Spinal cord (tissue), 10 donors: ENCODE data around the gene DACT2. TPM values are rescaled to one million over a fixed set of nuclear protein-coding genes. Genes with fewer than 3 reads are reported as not detected.
"Not testable (repeated sequence)": the region's sequence is repeated elsewhere in the genome, so short reads cannot be mapped to it uniquely, and the experiment has no call there.

Experiments
- DNase-seq, 6 donors: peaks; one replicate each; pipeline versions ENCODE4 v3.0.0 to v3.0.0-alpha.2; 2013 to 2015; ENCODE audit warnings: low spot score in 6 of 6, low read depth in 4 of 6
- H3K27ac ChIP-seq: one replicate; pipeline ENCODE4 v1.5.1; 2013; ENCODE audit warnings: low read depth, low read length, control low read depth
- H3K27me3 ChIP-seq: one replicate; pipeline ENCODE4 v1.6.1; 2013; ENCODE audit warnings: low read length; ENCODE audit not compliant: control insufficient read depth, insufficient read depth
- H3K36me3 ChIP-seq: one replicate; pipeline ENCODE4 v1.6.1; 2013; ENCODE audit warnings: low read length; ENCODE audit not compliant: control insufficient read depth, insufficient read depth
- H3K4me1 ChIP-seq: one replicate; pipeline ENCODE4 v1.6.1; 2013; ENCODE audit warnings: low read length; ENCODE audit not compliant: control insufficient read depth, insufficient read depth
- H3K4me3 ChIP-seq: one replicate; pipeline ENCODE4 v1.5.1; 2013; ENCODE audit warnings: low read depth, low read length, control low read depth
- H3K9me3 ChIP-seq: one replicate; pipeline ENCODE4 v1.6.1; 2013; ENCODE audit warnings: low read length; ENCODE audit not compliant: control insufficient read depth, insufficient read depth
- WGBS: methylation state at CpG from one replicate; pipeline ENCODE4 v1.1.5; 2013; ENCODE audit warnings: missing lambda C conversion rate; ENCODE audit not compliant: insufficient coverage; 5-methylcytosine and 5-hydroxymethylcytosine counted together
- polyA plus RNA-seq, 2 donors: library from polyadenylated mRNA; unstranded; fragments of 120-200 nt; gene quantifications; one replicate each; pipeline ENCODE4 v1.2.1, GENCODE V29; 2013; ENCODE audit not compliant: insufficient read length in 2 of 2
- total RNA-seq, 2 donors: library from RNA; depleted of rRNA in 1 of 2; stranded (reverse); fragments of 120-200 nt in 1 of 2; fragments of >200 nt in 1 of 2; gene quantifications; one replicate each; pipeline versions ENCODE4 v1.2.3 to v1.2.4, GENCODE V29; 2013 to 2014
- donor health status: healthy.

DACT2 gene
- total and polyA plus RNA-seq, 4 donors, result 3.5 to 11.7 (median 8.2) TPM

GRCh38 chr6:168281314-168281713, 38.3 kb downstream of the DACT2 start:
- DNase-seq, H3K27me3 ChIP-seq, H3K36me3 ChIP-seq, H3K9me3 ChIP-seq, H3K4me1 ChIP-seq, H3K27ac ChIP-seq, H3K4me3 ChIP-seq: not testable (repeated sequence)
- no CpG with 5 or more reads among the region's 13 CpGs for WGBS

GRCh38 chr6:168280899-168281245, 38.7 kb downstream of the DACT2 start:
- H3K4me3 ChIP-seq, result no peak overlapping the region
- WGBS, result 52% methylated on average over 8 of the region's 13 CpGs
- H3K27me3 ChIP-seq, result peaks cover 10% of the 10 kb centered on the region
- H3K27ac ChIP-seq, result no peak overlapping the region
- H3K4me1 ChIP-seq, result peaks cover 6% of the 10 kb centered on the region
- no peaks in the 10 kb centered on the region for H3K36me3 ChIP-seq
- no peaks in the 10 kb centered on the region for H3K9me3 ChIP-seq
- no peak for DNase-seq

- Histone ChIP-seq H3K27ac (no peak overlapping the region), H3K9me3 (no peaks in the 10 kb centered on the region), H3K27me3 (peaks cover 10% of the 10 kb centered on the region), H3K4me3 (no peak overlapping the region), H3K4me1 (peaks cover 6% of the 10 kb centered on the region), H3K36me3 (no peaks in the 10 kb centered on the region)
- no peak for DNase-seq
- 40% methylated on average over 10 of the region's 21 CpGs for WGBS
Measured at GRCh38 chr6:168280020-168280898, 39.3 kb downstream of the DACT2 start.

DNA sequence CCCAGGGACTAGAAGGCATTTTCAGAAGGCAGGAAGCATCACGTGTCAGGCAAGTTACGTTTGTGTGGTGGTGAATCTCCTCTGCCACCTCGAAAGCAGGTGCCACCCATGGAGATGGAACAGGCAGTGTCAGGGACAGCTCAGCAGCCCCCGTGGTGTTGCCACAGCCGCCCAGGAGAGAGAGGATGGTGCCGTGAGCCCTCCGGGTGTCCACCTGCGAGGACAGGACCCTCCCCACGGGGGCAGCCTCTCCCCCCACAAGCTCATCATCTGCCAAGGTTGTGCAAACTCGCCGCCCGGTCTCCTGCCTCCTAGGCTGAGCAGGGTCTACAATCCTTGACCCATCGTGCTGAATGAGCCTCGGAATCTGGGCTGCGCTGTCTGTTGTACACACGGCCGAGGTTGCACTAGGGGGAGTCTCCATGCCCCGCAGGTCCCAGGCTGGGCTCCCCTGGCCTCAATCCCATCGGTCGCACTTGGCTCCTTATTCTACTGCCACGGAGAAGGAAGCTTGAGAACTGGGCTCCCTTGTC, 40.1 kb downstream of the DACT2 start:
- WGBS, result 89% methylated on average over 20 of the region's 21 CpGs
- Histone ChIP-seq H3K27ac (no peak overlapping the region), H3K36me3 (no peaks in the 10 kb centered on the region), H3K4me3 (no peak overlapping the region), H3K4me1 (peaks cover 6% of the 10 kb centered on the region), H3K27me3 (peaks cover 10% of the 10 kb centered on the region), H3K9me3 (no peaks in the 10 kb centered on the region)
- DNase-seq, result no peak

- Histone ChIP-seq H3K4me3 (no peak overlapping the region), H3K36me3 (no peaks in the 10 kb centered on the region), H3K27me3 (peaks cover 14% of the 10 kb centered on the region), H3K27ac (no peak overlapping the region), H3K9me3 (no peaks in the 10 kb centered on the region), H3K4me1 (peaks cover 6% of the 10 kb centered on the region)
- DNase-seq, result no peak
- 92% methylated on average over 14 of the region's 15 CpGs for WGBS
Measured at GRCh38 chr6:168278904-168279303, 40.7 kb downstream of the DACT2 start.

DNA sequence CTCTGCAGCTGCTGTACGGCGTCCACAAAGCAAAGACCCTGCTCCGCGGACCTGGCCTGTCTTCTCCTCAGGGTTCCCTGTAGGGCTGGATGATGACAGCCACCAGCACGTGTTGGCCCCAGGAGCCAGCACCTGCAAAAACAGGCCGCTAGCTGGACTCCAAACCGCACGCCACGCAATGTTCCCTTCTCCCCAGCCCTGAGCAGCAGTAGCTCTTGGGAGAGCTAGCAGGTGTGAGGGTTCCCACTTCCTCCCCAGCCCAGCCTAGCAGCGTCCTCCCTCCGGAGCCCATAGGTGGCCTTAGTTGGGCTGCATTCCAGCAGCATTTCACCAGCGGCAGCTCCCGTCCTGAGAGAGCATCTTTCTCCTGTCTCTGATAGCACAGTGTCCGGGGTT, 42.3 kb downstream of the DACT2 start:
- Histone ChIP-seq H3K36me3 (no peaks in the 10 kb centered on the region), H3K4me1 (peaks cover 6% of the 10 kb centered on the region), H3K4me3 (no peak overlapping the region), H3K9me3 (no peaks in the 10 kb centered on the region), H3K27me3 (peaks cover 23% of the 10 kb centered on the region), H3K27ac (no peak overlapping the region)
- WGBS, result 73% methylated on average over 14 of the region's 14 CpGs
- peak in 1 of 6 donors; percentile 27 for DNase-seq

GRCh38 chr6:168276576-168277273, 42.9 kb downstream of the DACT2 start:
- Histone ChIP-seq H3K4me3 (no peak overlapping the region), H3K27me3 (peaks cover 23% of the 10 kb centered on the region), H3K4me1 (peaks cover 6% of the 10 kb centered on the region), H3K9me3 (no peaks in the 10 kb centered on the region), H3K36me3 (no peaks in the 10 kb centered on the region), H3K27ac (no peak overlapping the region)
- WGBS, result 88% methylated on average over 29 of the region's 32 CpGs
- no peak for DNase-seq

DNA sequence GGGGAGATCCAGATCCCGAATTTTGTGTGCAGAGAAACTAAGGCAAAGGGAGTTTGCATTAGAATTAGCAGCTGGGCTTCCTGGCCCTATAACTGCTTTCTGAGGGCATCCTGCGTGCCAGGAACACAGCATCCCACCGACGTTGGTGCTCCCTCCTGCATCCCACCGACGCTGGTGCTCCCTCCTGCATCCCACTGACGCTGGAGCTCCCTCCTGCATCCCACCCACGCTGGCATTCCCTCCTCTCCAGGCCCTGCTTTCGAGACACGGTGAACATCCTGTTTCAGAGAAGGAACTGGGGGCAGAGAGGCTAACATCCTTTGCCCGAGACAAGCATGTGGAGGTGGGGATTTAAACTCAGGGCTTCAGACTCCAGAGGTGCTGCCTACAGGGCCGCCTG, 44.4 kb downstream of the DACT2 start:
- Histone ChIP-seq H3K27me3 (peaks cover 19% of the 10 kb centered on the region), H3K36me3 (no peaks in the 10 kb centered on the region), H3K4me1 (peaks cover 6% of the 10 kb centered on the region), H3K9me3 (no peaks in the 10 kb centered on the region), H3K27ac (no peak overlapping the region), H3K4me3 (no peak overlapping the region)
- WGBS, result 83% methylated on average over 9 of the region's 12 CpGs
- no peak for DNase-seq

DNA sequence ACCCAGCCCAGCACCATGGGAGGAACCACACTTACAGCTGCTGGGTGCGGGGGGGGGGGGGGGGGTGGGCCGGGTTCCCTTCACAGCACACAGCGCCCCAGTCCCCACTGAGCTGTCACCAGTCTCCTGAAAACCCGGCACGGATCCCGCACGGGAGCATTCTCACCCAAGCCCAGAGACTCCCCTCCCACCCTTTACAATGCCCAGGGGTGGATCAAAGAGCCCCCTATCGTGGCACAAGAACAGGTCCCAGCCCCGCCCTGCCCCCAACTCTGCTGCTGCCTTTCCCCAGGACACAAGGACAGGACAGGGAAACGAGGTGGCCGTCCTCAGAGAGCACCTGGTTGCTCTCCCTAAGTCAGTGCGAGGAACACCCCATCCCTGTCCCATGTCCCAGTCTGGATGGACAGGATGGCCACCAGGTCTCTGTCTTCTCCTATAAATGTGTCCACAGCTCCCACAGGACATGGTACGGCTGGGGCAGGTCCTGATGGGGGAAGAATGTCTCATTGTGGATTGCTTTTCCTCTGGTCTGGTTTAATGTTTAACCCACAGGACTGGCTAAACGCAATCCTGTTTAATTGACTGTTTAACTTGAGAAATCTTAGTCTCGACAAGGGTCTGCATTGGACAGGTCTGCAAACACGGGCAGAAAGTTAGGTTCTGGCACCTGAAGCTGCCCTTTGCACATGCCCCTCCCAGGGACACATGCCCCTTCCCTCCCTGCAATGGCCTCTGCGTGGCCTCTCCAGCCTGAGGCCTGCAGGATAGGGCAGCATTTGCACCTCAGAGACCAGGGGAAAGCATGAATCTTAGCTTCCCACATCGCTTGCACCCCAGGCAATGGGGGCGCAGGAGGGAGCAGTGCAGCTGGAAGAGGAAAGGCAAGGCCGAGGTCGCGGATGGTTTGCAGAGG, 45.3 kb downstream of the DACT2 start:
- H3K4me3 ChIP-seq, result no peak overlapping the region
- no peaks in the 10 kb centered on the region for H3K9me3 ChIP-seq
- DNase-seq, result no peak
- no peak overlapping the region for H3K27ac ChIP-seq
- no peaks in the 10 kb centered on the region for H3K4me1 ChIP-seq
- peaks cover 16% of the 10 kb centered on the region for H3K27me3 ChIP-seq
- no peaks in the 10 kb centered on the region for H3K36me3 ChIP-seq
- 66% methylated on average over 15 of the region's 22 CpGs for WGBS
